CD4-positive, alpha-beta T cell treated with Interleukin-4 for 4 hours (primary cell): Measurements from ENCODE around the gene APP.

ENCODE experiments used
- DNase-seq: peaks from one replicate; pipeline ENCODE4 v3.0.0-alpha.2; 2020

Gene APP

GRCh38 chr21:25970254-25970930, 200.2 kb downstream of the APP start:
- DNase-seq = no peak

GRCh38 chr21:25967901-25968438, 202.6 kb downstream of the APP start:
- DNase-seq = no peak

GRCh38 chr21:25967181-25967900, 203.2 kb downstream of the APP start:
- DNase-seq = peak; percentile 17

GRCh38 chr21:25965951-25966707, 204.4 kb downstream of the APP start:
- DNase-seq = no peak

GRCh38 chr21:25964926-25965325, 205.6 kb downstream of the APP start:
- DNase-seq = no peak

- no peak for DNase-seq
Measured at GRCh38 chr21:25964015-25964414, 206.6 kb downstream of the APP start.

- no peak for DNase-seq
Measured at GRCh38 chr21:25963181-25963580, 207.4 kb downstream of the APP start.

GRCh38 chr21:25961042-25961441, 209.5 kb downstream of the APP start:
- DNase-seq = no peak

- no peak for DNase-seq
Measured at GRCh38 chr21:25960402-25960801, 210.2 kb downstream of the APP start.

GRCh38 chr21:25959799-25960198, 210.8 kb downstream of the APP start:
- DNase-seq = no peak

- no peak for DNase-seq
Measured at GRCh38 chr21:25956993-25957714, 213.4 kb downstream of the APP start.

- no peak for DNase-seq
Measured at GRCh38 chr21:25955646-25956045, 214.9 kb downstream of the APP start.

- DNase-seq = no peak
Measured at GRCh38 chr21:25953659-25954058, 216.9 kb downstream of the APP start.

GRCh38 chr21:25953196-25953595, 217.4 kb downstream of the APP start:
- DNase-seq = no peak

- DNase-seq = no peak
Measured at GRCh38 chr21:25952306-25952705, 218.3 kb downstream of the APP start.

- DNase-seq = no peak
Measured at GRCh38 chr21:25949701-25950100, 220.9 kb downstream of the APP start.

GRCh38 chr21:25944672-25945213, 225.8 kb downstream of the APP start:
- no peak for DNase-seq

- no peak for DNase-seq
Measured at GRCh38 chr21:25944082-25944481, 226.5 kb downstream of the APP start.

GRCh38 chr21:25942135-25942534, 228.4 kb downstream of the APP start:
- DNase-seq = no peak

GRCh38 chr21:25939396-25939761, 231.2 kb downstream of the APP start:
- DNase-seq = no peak

GRCh38 chr21:25938658-25939395, 231.7 kb downstream of the APP start:
- DNase-seq = no peak

GRCh38 chr21:25936776-25937175, 233.8 kb downstream of the APP start:
- DNase-seq = no peak
